T-helper 1 cell (primary cell): ENCODE results near the gene PEAK3.

Experiments used
- DNase-seq, 5 donors: peaks; one replicate each; pipeline ENCODE4 v3.0.0-alpha.2; 2012 to 2020

Gene PEAK3

DNA sequence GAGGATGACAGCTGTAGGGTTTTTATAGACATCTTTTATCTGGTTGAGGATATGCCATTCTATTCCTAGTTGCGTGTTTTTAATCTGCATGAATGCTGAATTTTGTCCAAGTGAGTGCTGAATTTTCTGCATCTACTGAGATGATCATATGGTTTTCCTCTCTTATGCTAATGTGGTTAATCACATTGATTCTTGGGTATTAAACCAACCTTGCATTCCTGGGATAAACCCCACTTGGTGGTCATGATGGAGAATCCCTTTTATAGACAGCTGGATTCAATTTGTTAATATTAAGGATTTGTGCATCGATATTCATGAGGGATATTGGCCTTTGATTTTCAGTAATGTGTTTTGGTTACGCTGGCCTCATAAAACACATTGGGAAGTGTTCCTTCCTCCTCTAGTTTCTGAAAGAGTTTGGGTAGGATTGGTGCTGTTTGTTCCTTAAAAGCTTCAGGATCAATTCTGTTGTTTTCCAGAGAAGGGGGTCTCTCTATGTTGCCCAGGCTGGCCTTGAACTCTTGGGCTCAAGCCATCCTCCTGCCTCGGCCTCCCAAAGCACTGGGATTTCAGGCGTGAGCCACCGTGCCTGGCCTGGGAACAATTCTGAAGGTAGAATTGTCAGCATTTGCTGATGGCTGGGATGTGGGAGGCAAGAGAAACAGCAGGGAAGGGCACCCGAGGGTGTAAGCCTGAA, 33.3 kb upstream of the PEAK3 start:
- no peak for DNase-seq

- no peak for DNase-seq
Observed at GRCh38 chr19:2312820-2313501, 31.0 kb upstream of the PEAK3 start.

- no peak for DNase-seq
Observed at GRCh38 chr19:2311093-2311492, 29.1 kb upstream of the PEAK3 start.

GRCh38 chr19:2309734-2310362, 27.9 kb upstream of the PEAK3 start:
- no peak for DNase-seq

- DNase-seq: no peak
Observed at GRCh38 chr19:2308114-2308556, 26.2 kb upstream of the PEAK3 start, which contains the start of gene LINGO3. Gene LINGO3, minus strand, starts transcription at chr19:2308154. Its CDS starts 16,378 bp downstream, at chr19:2291776.

- DNase-seq: no peak
Observed at GRCh38 chr19:2307518-2308012, 25.6 kb upstream of the PEAK3 start.

- no peak for DNase-seq
Observed at GRCh38 chr19:2306971-2307370, 25.0 kb upstream of the PEAK3 start.

- DNase-seq: no peak
Observed at GRCh38 chr19:2306281-2306806, 24.4 kb upstream of the PEAK3 start.

GRCh38 chr19:2305452-2306280, 23.7 kb upstream of the PEAK3 start:
- no peak for DNase-seq

DNA sequence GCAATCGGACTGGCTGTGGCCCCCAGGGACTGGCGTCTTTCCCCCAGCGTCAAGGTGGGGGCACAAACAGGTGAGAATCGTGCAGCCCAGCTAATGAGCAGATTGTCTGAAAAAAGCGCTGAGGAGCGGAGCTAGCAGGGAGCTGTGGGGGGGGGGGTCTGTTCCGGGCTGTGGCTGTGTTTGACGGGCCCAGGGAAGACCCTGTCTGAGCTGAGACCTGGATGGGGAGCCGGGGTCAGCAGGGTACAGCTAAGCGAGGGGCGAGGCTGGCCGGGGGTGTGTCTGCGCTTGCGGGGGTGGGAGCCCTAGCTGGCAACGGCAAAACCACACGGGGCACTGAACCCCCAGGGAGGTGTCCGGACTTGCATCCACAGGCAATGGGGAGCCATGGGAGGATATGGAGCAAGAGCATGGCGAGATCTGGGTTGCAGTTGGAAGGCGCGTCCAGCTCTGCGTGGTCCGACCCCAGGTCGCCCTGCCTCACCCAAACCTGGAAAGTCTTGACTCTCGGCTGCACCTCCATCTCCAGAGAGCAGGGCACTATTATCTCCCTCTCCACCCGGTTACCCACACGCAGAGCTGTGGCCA, 21.3 kb upstream of the PEAK3 start:
- DNase-seq: no peak

GRCh38 chr19:2302319-2303210, 20.6 kb upstream of the PEAK3 start:
- DNase-seq: no peak

GRCh38 chr19:2300533-2300932, 18.6 kb upstream of the PEAK3 start:
- no peak for DNase-seq

DNA sequence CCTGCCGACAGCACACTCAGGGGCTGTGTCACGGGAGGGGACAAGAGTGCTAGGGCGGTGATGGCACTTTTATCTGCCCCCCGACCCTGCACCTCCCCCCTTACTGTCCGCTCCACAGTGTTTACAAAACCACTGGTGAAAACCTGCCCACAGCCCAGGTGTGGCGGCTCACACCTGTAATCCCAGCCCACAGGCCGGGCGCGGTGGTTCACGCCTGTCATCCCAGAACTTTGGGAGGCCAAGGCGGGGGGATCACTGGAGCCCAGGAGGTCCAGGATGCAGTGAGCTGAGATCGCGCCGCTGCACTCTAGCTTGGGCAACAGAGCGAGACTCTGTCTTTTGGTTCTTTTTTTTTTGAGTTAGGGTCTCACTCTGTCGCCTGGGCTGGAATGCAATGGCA, 14.2 kb upstream of the PEAK3 start:
- no peak for DNase-seq

- no peak for DNase-seq
Observed at GRCh38 chr19:2294687-2295335, 12.8 kb upstream of the PEAK3 start.

DNA sequence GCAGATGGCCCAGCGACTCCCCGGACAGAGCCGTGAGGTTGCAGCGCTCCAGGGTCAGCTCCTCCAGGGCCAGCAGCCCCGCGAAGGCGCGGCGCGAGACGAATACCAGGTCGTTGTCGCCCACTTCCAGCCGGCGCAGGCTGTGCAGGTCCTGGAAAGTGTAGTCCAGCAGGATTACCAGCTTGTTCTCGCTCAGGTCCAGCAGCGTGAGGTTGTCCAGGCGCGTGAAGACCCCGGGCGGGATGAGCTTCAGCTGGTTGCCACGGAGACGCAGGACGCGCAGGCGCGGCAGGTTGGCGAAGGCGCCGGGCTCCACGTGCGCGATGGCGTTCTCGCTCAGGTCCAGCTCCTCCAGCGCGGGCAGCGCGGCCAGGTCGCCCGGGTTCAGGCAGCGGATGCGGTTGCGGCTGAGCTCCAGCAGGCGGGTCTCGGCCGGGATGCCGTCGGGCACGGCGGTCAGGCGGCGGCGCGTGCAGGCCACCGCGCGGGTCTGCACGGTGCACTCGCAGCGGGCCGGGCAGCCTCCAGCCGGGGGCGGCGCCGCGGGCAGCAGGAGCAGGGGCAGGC, 9.3 kb upstream of the PEAK3 start:
- DNase-seq: no peak

DNA sequence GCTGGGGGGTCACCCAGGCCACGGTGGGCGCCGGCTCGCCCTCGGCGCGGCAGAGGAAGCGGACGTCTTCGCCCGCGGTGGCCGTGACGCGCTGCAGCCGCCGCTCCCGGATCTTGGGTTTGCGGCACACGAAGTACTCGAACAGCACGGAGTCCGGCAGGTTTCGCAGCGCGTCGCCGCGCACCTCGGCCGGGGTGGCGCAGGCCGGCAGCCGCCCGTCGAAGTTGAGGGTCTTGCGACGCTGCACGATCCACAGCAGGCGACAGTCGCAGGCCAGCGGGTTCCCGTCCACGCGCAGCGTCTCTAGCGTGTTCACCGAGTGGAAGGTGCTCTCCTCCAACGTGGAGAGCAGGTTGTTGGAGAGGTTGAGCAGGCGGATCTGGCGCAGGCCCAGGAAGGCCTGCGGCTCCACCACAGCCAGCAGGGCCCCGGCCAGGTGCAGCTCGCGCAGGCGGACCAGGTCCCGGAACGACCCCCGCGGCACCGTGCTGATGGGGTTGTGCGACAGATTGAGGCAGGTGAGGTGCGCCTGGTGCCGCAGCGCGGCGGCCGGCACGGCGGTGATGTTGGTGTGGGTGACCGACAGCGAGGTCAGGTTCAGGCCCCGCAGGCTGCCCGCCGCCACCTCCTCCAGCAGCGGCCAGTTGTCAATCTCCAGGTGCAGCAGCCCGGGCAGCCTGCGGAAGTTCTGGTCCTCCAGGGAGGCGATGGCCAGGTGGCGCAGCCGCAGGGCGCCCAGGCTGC, 8.6 kb upstream of the PEAK3 start:
- no peak for DNase-seq

GRCh38 chr19:2289714-2290435, 7.9 kb upstream of the PEAK3 start:
- DNase-seq: peak in 3 of 5 donors; percentile 41 to 84 (median 43)
